Vagina (tissue), 2 donors: ENCODE results near the gene BMS1. TPM values are rescaled to one million over a fixed set of nuclear protein-coding genes. Genes with fewer than 3 reads are reported as not detected.
A peak's percentile ranks its signal among the peaks of the same experiment; 100 is the strongest.

Source experiments
- DNase-seq, 2 donors: peaks; one replicate each; pipeline ENCODE4 v3.0.0-alpha.2; 2017; ENCODE audit errors: extremely low spot score in 2 of 2
- H3K27ac ChIP-seq: fragments of 200-600 bp; sonication (generic); one replicate; pipeline ENCODE4 v1.5.1; 2019
- H3K27me3 ChIP-seq: fragments of 200-600 bp; sonication (generic); one replicate; pipeline ENCODE4 v1.5.1; 2019
- H3K36me3 ChIP-seq, 2 donors: fragments of 200-600 bp; sonication (generic); one replicate each; pipeline ENCODE4 v1.5.1; 2017 to 2019
- H3K4me1 ChIP-seq: fragments of 200-600 bp; sonication (generic); one replicate; pipeline ENCODE4 v1.5.1; 2019
- H3K4me3 ChIP-seq, 2 donors: fragments of 200-600 bp; sonication (generic); 1 replicate in 1 of 2; 2 replicates in 1 of 2; pipeline ENCODE4 v1.5.1; 2016 to 2019
- H3K9me3 ChIP-seq: fragments of 200-600 bp; sonication (generic); one replicate; pipeline ENCODE4 v1.5.1; 2019
- CTCF ChIP-seq, 3 experiments: fragments of 450-650 bp in 2 of 3; fragments of 200-600 bp in 1 of 3; sonication (generic) in 1 of 3; IDR thresholded peaks; one replicate each; pipeline ENCODE4 v1.5.1; 2017 to 2019; ENCODE audit warnings: antibody characterized with exemption in 3 of 3, mild to moderate bottlenecking in 2 of 3, moderate library complexity in 2 of 3
- POLR2A ChIP-seq, 2 donors: fragments of 450-650 bp; IDR thresholded peaks; one replicate each; pipeline ENCODE4 v1.6.1; 2017; ENCODE audit warnings: antibody characterized with exemption in 2 of 2, mild to moderate bottlenecking in 2 of 2, moderate library complexity in 2 of 2
- POLR2AphosphoS5 ChIP-seq, 2 donors: sonication (generic); formaldehyde crosslinking; IDR thresholded peaks; one replicate each; pipeline ENCODE4 v1.9.0; 2017; ENCODE audit warnings: antibody characterized with exemption in 2 of 2, mild to moderate bottlenecking in 2 of 2, low read depth in 1 of 2; ENCODE audit not compliant: insufficient read depth in 1 of 2
- intact Hi-C: fragments of 100-400 bp; cut with DNase I; formaldehyde crosslinking; loops from one replicate; pipeline ENCODE4 v1.15.1; 2023
- total RNA-seq: library from RNA; depleted of rRNA; stranded (reverse); fragments of >200 nt; gene quantifications from one replicate; pipeline ENCODE4 v1.2.3, GENCODE V29; 2016

The BMS1 gene
- total RNA-seq, 1 donor from 2014 or later, result 12.0 TPM

DNA sequence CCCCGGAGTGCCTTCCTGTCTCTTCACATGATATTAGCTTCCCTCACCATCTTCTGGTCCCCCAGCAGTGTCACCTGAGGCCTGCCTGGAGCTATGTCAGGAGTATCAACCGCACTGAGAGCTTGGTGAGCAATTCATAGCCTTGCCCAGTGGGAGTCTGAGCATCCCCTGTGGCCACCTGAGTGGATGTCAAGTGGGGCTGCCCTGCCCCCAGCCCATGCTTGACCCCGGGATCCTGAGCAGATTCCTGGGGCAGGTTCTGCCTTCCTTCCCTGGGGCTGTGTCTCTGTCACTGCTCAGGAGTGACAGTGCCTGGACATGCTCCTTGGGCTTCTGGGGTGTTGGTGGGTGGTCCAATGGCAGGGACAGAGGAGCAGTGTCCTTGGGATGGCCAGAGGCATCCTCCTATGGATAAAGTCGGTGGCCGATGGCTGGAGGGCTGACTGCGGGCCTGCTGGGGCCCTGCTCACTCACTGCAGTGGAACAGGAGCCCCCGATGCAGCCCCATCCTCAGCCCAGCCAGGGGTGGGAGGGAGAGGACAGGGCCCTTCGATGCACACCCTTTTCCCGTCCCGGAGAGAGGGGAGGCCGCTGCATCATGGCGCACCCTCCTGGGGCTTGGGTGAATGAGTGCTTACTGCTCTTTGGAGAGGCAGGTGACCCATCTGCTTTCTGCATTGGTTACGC lies 95.7 kb downstream of the BMS1 start:
- Histone ChIP-seq H3K4me1 (peaks cover 16% of the 10 kb centered on the region), H3K9me3 (no peaks in the 10 kb centered on the region), H3K27ac (no peak overlapping the region), H3K36me3 (no peaks in the 10 kb centered on the region), H3K4me3 (no peak overlapping the region), H3K27me3 (no peaks in the 10 kb centered on the region)
- intact Hi-C loops, result no loop called here
- DNase-seq, result peak; percentile 52 to 67
- TF ChIP-seq POLR2A (IDR thresholded peaks at IDR 0.05) (no peak), POLR2AphosphoS5 (IDR thresholded peaks at IDR 0.05; ENCODE audit: insufficient read depth in 1 of 2, low read depth in 1 of 2) (no peak), CTCF (IDR thresholded peaks at IDR 0.05) (no peak)

- Histone ChIP-seq H3K36me3 (no peaks in the 10 kb centered on the region), H3K27me3 (no peaks in the 10 kb centered on the region), H3K27ac (no peak overlapping the region), H3K9me3 (no peaks in the 10 kb centered on the region), H3K4me3 (no peak overlapping the region), H3K4me1 (peaks cover 16% of the 10 kb centered on the region)
- peak; percentile 9 to 54 for DNase-seq
- intact Hi-C loops, result no loop called here
- no peak for TF ChIP-seq CTCF (IDR thresholded peaks at IDR 0.05)
- no peak for TF ChIP-seq POLR2A (IDR thresholded peaks at IDR 0.05)
- TF ChIP-seq POLR2AphosphoS5 (IDR thresholded peaks at IDR 0.05; ENCODE audit: insufficient read depth in 1 of 2, low read depth in 1 of 2), result no peak
Observed at GRCh38 chr10:42878821-42879195, 96.2 kb downstream of the BMS1 start.

DNA sequence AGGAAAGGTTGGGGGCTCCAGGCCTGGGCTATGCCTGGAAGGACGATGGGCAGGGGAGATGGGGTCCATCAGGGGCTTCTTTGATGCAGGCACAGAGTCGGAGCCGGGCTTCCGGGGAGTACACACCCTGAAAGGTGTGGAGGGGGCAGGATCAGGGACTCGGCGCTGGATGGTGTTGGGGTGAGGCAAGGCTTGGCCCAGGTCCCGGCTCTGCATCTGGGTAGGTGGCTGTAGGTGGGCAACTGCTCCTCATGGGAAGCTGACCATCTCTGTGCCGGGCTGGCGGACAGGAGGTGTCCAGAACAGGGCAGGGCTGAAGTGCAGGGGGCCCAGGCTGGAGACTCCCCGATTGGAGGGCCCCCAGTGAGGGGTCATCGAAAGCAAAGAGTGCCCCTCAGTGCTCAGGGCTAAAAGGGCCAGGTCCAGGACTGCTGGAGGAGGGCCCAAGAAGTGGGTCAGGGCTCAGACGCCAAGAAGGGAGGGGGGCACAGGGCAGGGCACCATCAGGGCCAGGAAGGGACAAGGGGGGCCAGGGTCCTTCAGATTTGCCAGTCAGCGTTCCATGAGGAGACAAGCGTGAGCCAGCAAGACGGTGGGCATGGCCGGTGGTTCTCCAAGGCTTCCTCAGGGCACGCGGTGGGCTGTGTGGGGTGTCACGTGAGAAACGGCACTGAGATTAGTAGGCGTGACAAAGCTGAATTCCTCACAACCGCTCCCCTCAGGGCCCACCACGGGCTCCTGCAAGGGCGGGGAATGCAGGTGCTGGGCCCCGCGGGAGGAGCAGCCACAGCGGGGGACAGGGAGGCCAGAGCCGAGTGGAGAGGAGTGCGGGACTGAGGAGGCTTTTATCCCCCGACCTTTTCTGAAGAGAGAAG lies 97.0 kb downstream of the BMS1 start:
- no peaks in the 10 kb centered on the region for H3K27me3 ChIP-seq
- intact Hi-C loops, result no loop called here
- H3K4me3 ChIP-seq, result no peak overlapping the region
- no peak overlapping the region for H3K27ac ChIP-seq
- no peak for TF ChIP-seq CTCF (IDR thresholded peaks at IDR 0.05)
- TF ChIP-seq POLR2A (IDR thresholded peaks at IDR 0.05), result no peak
- TF ChIP-seq POLR2AphosphoS5 (IDR thresholded peaks at IDR 0.05; ENCODE audit: insufficient read depth in 1 of 2, low read depth in 1 of 2), result no peak
- peak; percentile 56 to 87 for DNase-seq
- H3K36me3 ChIP-seq, result no peaks in the 10 kb centered on the region
- peaks cover 16% of the 10 kb centered on the region for H3K4me1 ChIP-seq
- H3K9me3 ChIP-seq, result no peaks in the 10 kb centered on the region

DNA sequence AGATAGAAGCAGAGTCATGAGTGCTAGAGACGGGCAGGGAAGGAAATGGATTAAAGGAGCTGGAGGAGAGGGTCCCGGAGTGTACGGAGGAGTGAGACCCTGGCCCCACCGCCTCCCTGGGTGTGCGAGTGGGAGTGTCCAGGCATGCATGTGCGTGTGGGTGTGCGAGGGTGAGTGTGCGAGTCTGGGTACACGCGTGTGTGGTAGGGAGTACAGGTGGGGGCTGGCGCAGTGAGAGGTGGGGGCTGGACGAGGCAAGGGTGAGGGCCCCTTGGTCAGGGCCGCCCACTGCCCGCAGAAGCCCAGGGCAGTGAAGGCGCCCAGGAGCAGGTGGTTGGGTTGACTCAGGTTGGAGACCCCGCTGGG lies 97.6 kb downstream of the BMS1 start:
- peaks cover 15% of the 10 kb centered on the region for H3K4me1 ChIP-seq
- no peak for TF ChIP-seq CTCF (IDR thresholded peaks at IDR 0.05)
- TF ChIP-seq POLR2AphosphoS5 (IDR thresholded peaks at IDR 0.05; ENCODE audit: insufficient read depth in 1 of 2, low read depth in 1 of 2), result no peak
- TF ChIP-seq POLR2A (IDR thresholded peaks at IDR 0.05), result no peak
- no peaks in the 10 kb centered on the region for H3K9me3 ChIP-seq
- H3K36me3 ChIP-seq, result no peaks in the 10 kb centered on the region
- H3K27me3 ChIP-seq, result no peaks in the 10 kb centered on the region
- H3K4me3 ChIP-seq, result no peak overlapping the region
- DNase-seq, result peak in 1 of 2 donors; percentile 56
- intact Hi-C loops, result no loop called here
- no peak overlapping the region for H3K27ac ChIP-seq

GRCh38 chr10:42882597-42882996 lies 100.0 kb downstream of the BMS1 start:
- Histone ChIP-seq H3K4me1 (no peaks in the 10 kb centered on the region), H3K4me3 (no peak overlapping the region), H3K27ac (no peak overlapping the region), H3K9me3 (no peaks in the 10 kb centered on the region), H3K36me3 (no peaks in the 10 kb centered on the region), H3K27me3 (no peaks in the 10 kb centered on the region)
- TF ChIP-seq POLR2AphosphoS5 (IDR thresholded peaks at IDR 0.05; ENCODE audit: insufficient read depth in 1 of 2, low read depth in 1 of 2) (no peak), CTCF (IDR thresholded peaks at IDR 0.05) (no peak), POLR2A (IDR thresholded peaks at IDR 0.05) (no peak)
- DNase-seq, result peak in 1 of 2 donors; percentile 47
- intact Hi-C loops, result no loop called here
